ENCODE data around the gene PIP5K1C.

Gene PIP5K1C

DNA sequence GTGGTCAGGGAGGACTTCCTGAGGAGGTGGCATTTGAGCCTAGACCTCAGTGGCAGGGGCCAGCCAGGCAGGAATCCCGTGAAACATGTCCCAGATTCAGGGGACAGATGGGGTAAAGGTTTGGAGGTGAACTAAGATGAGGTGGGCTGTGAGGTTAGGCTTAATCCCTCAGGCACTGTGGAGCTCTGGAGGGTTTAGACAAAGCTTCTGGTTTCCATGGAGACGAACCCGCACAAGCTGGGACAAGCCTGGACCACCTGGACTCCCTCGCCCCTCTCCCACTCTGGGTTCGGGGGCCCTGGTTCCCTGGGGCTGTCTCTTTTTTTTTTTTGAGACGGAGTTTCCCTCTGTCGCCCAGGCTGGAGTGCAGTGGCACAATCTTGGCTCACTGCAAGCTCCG lies 23.6 kb upstream of the PIP5K1C start:
- Histone ChIP-seq H3K9ac (ENCODE audit: insufficient read length) (no peak overlapping the region), H3K27ac (no peak overlapping the region), H3K4me3 (no peak overlapping the region), H3K9me3 (ENCODE audit: low read depth, low read length) (no peaks in the 10 kb centered on the region), H3K36me3 (ENCODE audit: insufficient read depth, low read length) (no peaks in the 10 kb centered on the region)
- no peak for DNase-seq (ENCODE audit: low read depth, low spot score)
- TF ChIP-seq FOXP2 (optimal IDR thresholded peaks at IDR 0.05; ENCODE audit: control extremely low read depth, extremely low read length, insufficient read depth), result no peak
- no peak for TF ChIP-seq EZH2 (IDR thresholded peaks at IDR 0.05)
- no peak for TF ChIP-seq POLR2AphosphoS5 (IDR thresholded peaks at IDR 0.05; ENCODE audit: borderline replicate concordance, low read depth, low read length)

DNA sequence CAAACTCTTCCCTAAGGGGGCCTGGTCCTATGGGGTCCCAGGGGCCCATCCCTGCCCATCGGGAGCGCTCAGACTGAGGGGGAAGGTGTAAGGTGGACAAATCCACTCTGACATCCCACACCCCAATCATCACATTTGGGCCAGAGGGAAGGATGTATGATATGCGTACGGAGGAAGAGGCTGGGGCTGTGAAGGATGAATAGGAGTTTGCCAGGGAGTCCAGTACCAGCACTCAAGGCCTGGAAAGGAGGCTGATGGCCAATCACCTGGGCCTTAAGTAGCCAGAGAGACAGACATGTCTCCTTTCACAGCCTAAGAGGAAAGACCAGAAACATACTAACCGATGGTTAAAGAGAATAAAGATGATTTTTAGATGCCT lies 22.8 kb upstream of the PIP5K1C start:
- no peaks in the 10 kb centered on the region for H3K36me3 ChIP-seq (ENCODE audit: insufficient read depth, low read length)
- H3K4me3 ChIP-seq, result no peak overlapping the region
- no peaks in the 10 kb centered on the region for H3K9me3 ChIP-seq (ENCODE audit: low read depth, low read length)
- no peak overlapping the region for H3K9ac ChIP-seq (ENCODE audit: insufficient read length)
- H3K27ac ChIP-seq, result no peak overlapping the region
- no peak for TF ChIP-seq FOXP2 (optimal IDR thresholded peaks at IDR 0.05; ENCODE audit: control extremely low read depth, extremely low read length, insufficient read depth)
- no peak for TF ChIP-seq POLR2AphosphoS5 (IDR thresholded peaks at IDR 0.05; ENCODE audit: borderline replicate concordance, low read depth, low read length)
- TF ChIP-seq EZH2 (IDR thresholded peaks at IDR 0.05), result no peak
- DNase-seq (ENCODE audit: low read depth, low spot score), result no peak

DNA sequence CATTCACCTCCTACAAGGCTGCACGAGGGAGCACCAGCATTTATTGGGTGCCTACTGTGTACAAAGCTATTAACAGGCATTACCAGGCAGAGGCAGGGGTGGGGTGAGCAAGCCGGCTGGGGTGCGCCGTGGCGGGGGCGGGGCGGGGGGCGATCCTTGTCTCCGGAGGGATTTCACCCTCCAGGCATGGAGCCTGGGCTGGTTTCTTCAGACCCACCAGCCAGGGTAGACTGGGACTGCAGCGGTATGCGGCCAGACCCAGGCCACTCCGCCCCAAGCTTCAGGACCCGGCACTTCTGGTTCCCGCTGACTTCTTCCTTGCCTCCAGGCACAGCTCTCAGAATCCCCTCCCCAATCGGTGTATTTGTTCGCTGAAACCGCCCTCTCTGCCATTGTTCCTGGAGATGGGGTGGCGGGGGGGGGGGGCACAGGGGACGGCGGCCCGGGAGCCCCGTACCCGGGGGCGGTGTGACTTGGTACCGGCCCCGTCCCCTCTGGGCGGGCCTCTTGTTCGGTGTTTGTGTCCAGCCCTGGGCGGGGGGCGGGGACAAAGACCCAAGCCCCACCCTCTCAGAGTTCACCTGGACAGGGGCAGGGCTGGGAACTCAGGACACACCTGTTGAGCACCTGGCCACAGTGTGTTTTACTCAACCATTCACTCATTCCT lies 22.3 kb upstream of the PIP5K1C start:
- H3K9ac ChIP-seq (ENCODE audit: insufficient read length), result no peak overlapping the region

GRCh38 chr19:3721887-3722442 lies 21.7 kb upstream of the PIP5K1C start:
- no peak for DNase-seq (ENCODE audit: low read depth, low spot score)
- Histone ChIP-seq H3K9me3 (ENCODE audit: low read depth, low read length) (no peaks in the 10 kb centered on the region), H3K27ac (no peak overlapping the region), H3K36me3 (ENCODE audit: insufficient read depth, low read length) (no peaks in the 10 kb centered on the region), H3K4me3 (no peak overlapping the region), H3K9ac (ENCODE audit: insufficient read length) (no peak overlapping the region)
- TF ChIP-seq FOXP2 (optimal IDR thresholded peaks at IDR 0.05; ENCODE audit: control extremely low read depth, extremely low read length, insufficient read depth) (no peak), POLR2AphosphoS5 (IDR thresholded peaks at IDR 0.05; ENCODE audit: borderline replicate concordance, low read depth, low read length) (no peak), EZH2 (IDR thresholded peaks at IDR 0.05) (no peak)

More for the DNA sequence above, 22.3 kb upstream of the PIP5K1C start:
- DNase-seq (ENCODE audit: low read depth, low spot score), result no peak
- no peak for TF ChIP-seq POLR2AphosphoS5 (IDR thresholded peaks at IDR 0.05; ENCODE audit: borderline replicate concordance, low read depth, low read length)
- no peak for TF ChIP-seq EZH2 (IDR thresholded peaks at IDR 0.05)
- TF ChIP-seq FOXP2 (optimal IDR thresholded peaks at IDR 0.05; ENCODE audit: control extremely low read depth, extremely low read length, insufficient read depth), result no peak
- no peak overlapping the region for H3K27ac ChIP-seq
- H3K4me3 ChIP-seq, result no peak overlapping the region
- H3K36me3 ChIP-seq (ENCODE audit: insufficient read depth, low read length), result no peaks in the 10 kb centered on the region
- H3K9me3 ChIP-seq (ENCODE audit: low read depth, low read length), result no peaks in the 10 kb centered on the region

DNA sequence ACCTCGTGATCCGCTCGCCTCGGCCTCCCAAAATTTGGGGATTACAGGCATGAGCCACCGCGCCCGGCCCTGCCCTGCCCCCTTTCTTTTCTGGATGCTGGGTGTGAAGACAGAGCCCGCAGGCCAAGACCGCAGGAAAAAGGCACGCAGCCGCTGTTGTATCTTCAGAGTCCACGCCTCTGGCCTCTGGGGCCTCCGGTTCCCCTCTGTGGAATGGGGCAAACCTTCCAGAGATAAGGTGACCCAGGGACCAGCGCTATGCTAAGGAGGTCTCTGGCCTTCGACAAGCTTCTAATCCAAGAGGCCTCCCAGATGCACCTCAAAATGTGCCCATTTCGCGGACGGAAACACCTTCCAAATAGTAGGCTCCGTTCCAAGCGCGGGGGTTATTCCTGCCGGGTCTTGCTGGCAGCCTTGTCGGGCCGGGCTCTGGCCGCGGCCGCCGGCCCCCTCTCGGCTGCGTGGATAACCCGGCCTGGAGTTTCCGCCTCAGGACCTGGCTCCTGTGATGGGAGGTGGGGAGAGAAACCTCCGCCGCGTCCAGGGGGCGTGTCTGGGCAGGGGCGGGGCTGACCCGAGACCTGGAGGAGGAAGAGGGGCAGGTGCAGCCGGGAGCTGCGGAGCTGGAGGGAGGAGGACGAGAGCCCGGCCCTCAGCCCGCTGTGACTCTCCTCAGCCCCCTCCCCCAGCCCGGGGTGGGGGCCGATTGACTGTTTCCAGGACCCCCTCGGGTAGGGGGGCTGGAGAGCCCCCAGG lies 21.0 kb upstream of the PIP5K1C start:
- no peak for TF ChIP-seq POLR2AphosphoS5 (IDR thresholded peaks at IDR 0.05; ENCODE audit: borderline replicate concordance, low read depth, low read length)
- no peak for TF ChIP-seq EZH2 (IDR thresholded peaks at IDR 0.05)
- no peak for TF ChIP-seq FOXP2 (optimal IDR thresholded peaks at IDR 0.05; ENCODE audit: control extremely low read depth, extremely low read length, insufficient read depth)
- no peak overlapping the region for H3K27ac ChIP-seq
- H3K36me3 ChIP-seq (ENCODE audit: insufficient read depth, low read length), result no peaks in the 10 kb centered on the region
- no peak overlapping the region for H3K9ac ChIP-seq (ENCODE audit: insufficient read length)
- no peaks in the 10 kb centered on the region for H3K9me3 ChIP-seq (ENCODE audit: low read depth, low read length)
- no peak overlapping the region for H3K4me3 ChIP-seq
- no peak for DNase-seq (ENCODE audit: low read depth, low spot score)

DNA sequence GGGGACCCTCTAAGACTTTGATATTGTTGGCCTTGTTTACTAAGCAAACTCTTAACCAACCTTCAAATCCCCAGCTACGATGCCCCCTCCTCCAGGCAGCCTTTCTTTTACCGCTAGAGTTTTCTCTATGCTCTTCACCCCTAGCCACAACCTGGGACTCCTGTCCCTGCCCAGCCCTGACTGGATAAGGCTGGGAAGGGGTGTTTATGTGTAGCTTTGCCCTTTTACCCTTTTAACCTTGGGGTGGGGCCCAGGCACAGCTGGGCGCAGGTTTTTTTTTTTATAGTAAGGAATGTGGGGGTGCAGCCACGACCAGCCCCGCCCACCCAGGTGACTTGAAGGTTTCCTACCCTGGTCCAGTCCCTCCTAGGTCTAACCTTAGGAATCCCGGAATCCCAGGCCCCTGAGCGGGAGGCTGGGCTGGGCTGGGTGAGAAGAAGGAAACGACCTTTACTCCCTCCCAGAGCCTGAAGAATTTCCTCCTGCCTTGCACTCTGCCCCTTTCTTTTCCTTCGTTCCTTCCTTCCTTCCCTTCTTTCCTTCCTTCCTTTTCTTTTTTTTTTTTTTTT lies 20.2 kb upstream of the PIP5K1C start:
- TF ChIP-seq FOXP2 (optimal IDR thresholded peaks at IDR 0.05; ENCODE audit: control extremely low read depth, extremely low read length, insufficient read depth) (no peak), EZH2 (IDR thresholded peaks at IDR 0.05) (no peak), POLR2AphosphoS5 (IDR thresholded peaks at IDR 0.05; ENCODE audit: borderline replicate concordance, low read depth, low read length) (no peak)
- no peak overlapping the region for H3K4me3 ChIP-seq
- no peaks in the 10 kb centered on the region for H3K9me3 ChIP-seq (ENCODE audit: low read depth, low read length)
- no peak overlapping the region for H3K9ac ChIP-seq (ENCODE audit: insufficient read length)
- H3K27ac ChIP-seq, result no peak overlapping the region
- no peak for DNase-seq (ENCODE audit: low read depth, low spot score)
- no peaks in the 10 kb centered on the region for H3K36me3 ChIP-seq (ENCODE audit: insufficient read depth, low read length)

- Histone ChIP-seq H3K36me3 (ENCODE audit: insufficient read depth, low read length) (no peaks in the 10 kb centered on the region), H3K9ac (ENCODE audit: insufficient read length) (no peak overlapping the region), H3K27ac (no peak overlapping the region), H3K9me3 (ENCODE audit: low read depth, low read length) (no peaks in the 10 kb centered on the region), H3K4me3 (no peak overlapping the region)
- no peak for DNase-seq (ENCODE audit: low read depth, low spot score)
- TF ChIP-seq EZH2 (IDR thresholded peaks at IDR 0.05) (no peak), FOXP2 (optimal IDR thresholded peaks at IDR 0.05; ENCODE audit: control extremely low read depth, extremely low read length, insufficient read depth) (no peak), POLR2AphosphoS5 (IDR thresholded peaks at IDR 0.05; ENCODE audit: borderline replicate concordance, low read depth, low read length) (no peak)
Observed at GRCh38 chr19:3719868-3720267, 19.6 kb upstream of the PIP5K1C start.

DNA sequence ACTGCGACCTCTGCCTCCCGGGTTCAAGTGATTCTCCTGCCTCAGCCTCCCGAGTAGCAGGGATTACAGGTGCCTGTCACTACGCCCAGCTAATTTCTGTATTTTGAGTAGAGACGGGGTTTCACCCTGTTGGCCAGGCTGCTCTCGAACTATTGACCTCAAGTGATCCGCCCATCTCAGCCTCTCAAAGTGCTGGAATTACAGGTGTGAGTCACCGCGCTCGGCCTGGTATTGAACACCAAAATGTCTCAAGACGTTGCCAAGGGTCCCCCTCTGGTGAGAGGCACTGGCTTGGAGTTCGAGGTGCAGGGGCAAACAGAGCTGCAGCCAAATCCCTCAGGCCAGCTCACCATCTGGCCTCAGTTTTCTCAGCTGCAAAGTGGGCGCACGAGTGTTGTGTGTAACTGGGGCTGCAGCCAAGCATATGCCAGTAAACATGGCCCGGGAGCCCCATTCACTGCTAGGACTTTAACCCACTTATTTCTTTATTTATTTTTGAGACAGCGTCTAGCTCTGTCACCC lies 15.9 kb upstream of the PIP5K1C start:
- TF ChIP-seq FOXP2 (optimal IDR thresholded peaks at IDR 0.05; ENCODE audit: control extremely low read depth, extremely low read length, insufficient read depth) (no peak), POLR2AphosphoS5 (IDR thresholded peaks at IDR 0.05; ENCODE audit: borderline replicate concordance, low read depth, low read length) (no peak), EZH2 (IDR thresholded peaks at IDR 0.05) (no peak)
- Histone ChIP-seq H3K9me3 (ENCODE audit: low read depth, low read length) (no peaks in the 10 kb centered on the region), H3K27ac (no peak overlapping the region), H3K9ac (ENCODE audit: insufficient read length) (no peak overlapping the region), H3K36me3 (ENCODE audit: insufficient read depth, low read length) (no peaks in the 10 kb centered on the region), H3K4me3 (no peak overlapping the region)
- no peak for DNase-seq (ENCODE audit: low read depth, low spot score)
